Panc1 (cell line): Measurements from ENCODE around the gene MIEN1.

Source experiments
- CTCF ChIP-seq: fragments of 450-650 bp; IDR thresholded peaks from 2 replicates; pipeline ENCODE4 v1.5.1; 2017; ENCODE audit warnings: mild to moderate bottlenecking
- SIN3A ChIP-seq: IDR thresholded peaks from 2 replicates; pipeline ENCODE4 v1.6.1; 2012; ENCODE audit warnings: low read depth, mild to moderate bottlenecking, low read length, moderate library complexity, borderline replicate concordance; ENCODE audit not compliant: insufficient read depth

GRCh38 chr17:39772415-39772814, 42.1 kb upstream of the MIEN1 start:
- TF ChIP-seq SIN3A (no peak), CTCF (no peak)
